HepG2 (cell line): ENCODE data around the gene LIPC. TPM values are rescaled to one million over a fixed set of nuclear protein-coding genes. Genes with fewer than 3 reads are reported as not detected.

Experiments
- ATAC-seq: fragments of 200-7000 bp; cut with Tn5 transposase; 3 replicates; pipeline ENCODE4 v1.9.1; 2020; ENCODE audit warnings: mild to moderate bottlenecking, moderate library complexity
- BruUV-seq: library from RNA; stranded (reverse); fragments of 400-500 nt; replicated peaks from 2 replicates; lab custom pipeline; 2021; lab: Mats Ljungman, UMichigan
- CTCF ChIA-PET: fragments of 300-600 bp; formaldehyde crosslinking; extraction: SDS; loops from one replicate; lab custom pipeline; 2021; ENCODE audit warnings: low total read pairs, inconsistent platforms, low intra/inter-chr PET ratio; lab: Yijun Ruan, JAX
- POLR2A ChIA-PET: fragments of 350-600 bp; sonication (Branson Sonifier 250); formaldehyde crosslinking; loops from one replicate; lab custom pipeline; 2020; ENCODE audit warnings: antibody characterized with exemption, inconsistent platforms; lab: Yijun Ruan, JAX
- DNase-seq: peaks from one replicate; pipeline ENCODE4 v3.0.0-alpha.2; 2015; ENCODE audit warnings: low spot score
- FAIRE-seq: peaks from 3 replicates; lab custom pipeline; 2011; peaks lifted over from hg19 to GRCh38; lab: Jason Lieb, UNC
- H2AFZ ChIP-seq: one replicate; pipeline ENCODE4 v1.6.1; 2011; ENCODE audit warnings: low read length, inconsistent platforms
- H3K27ac ChIP-seq: fragments of 300-600 bp; 3 replicates; pipeline ENCODE4 v1.8.0; 2011; ENCODE audit warnings: mixed run types, mild to moderate bottlenecking, mixed read lengths, low read length, inconsistent platforms; ENCODE audit not compliant: insufficient read depth; ENCODE audit errors: extremely low read length
- H3K27me3 ChIP-seq, 2 experiments: fragments of 200-600 bp in 1 of 2; 2 replicates in 1 of 2; 3 replicates in 1 of 2; pipeline versions ENCODE4 v1.6.0 to v1.8.0; 2011; ENCODE audit warnings: low read length in 2 of 2, mild to moderate bottlenecking in 2 of 2, moderate library complexity in 2 of 2, inconsistent platforms in 1 of 2; ENCODE audit not compliant: insufficient read depth in 2 of 2, control insufficient read depth in 1 of 2
- H3K36me3 ChIP-seq, 2 experiments: fragments of 200-600 bp in 1 of 2; replicated peaks in 1 of 2; 2 replicates in 1 of 2; 3 replicates in 1 of 2; pipeline versions ENCODE4 v1.5.1 to v1.8.0; 2011; ENCODE audit warnings: low read length in 2 of 2, inconsistent platforms in 1 of 2; ENCODE audit not compliant: insufficient read depth in 2 of 2, control insufficient read depth in 1 of 2
- H3K4me1 ChIP-seq: 2 replicates; pipeline ENCODE4 v1.5.1; 2012; ENCODE audit warnings: low read length, inconsistent platforms; ENCODE audit not compliant: insufficient read depth
- H3K4me2 ChIP-seq: 2 replicates; pipeline ENCODE4 v1.6.0; 2011; ENCODE audit warnings: low read depth, low read length, inconsistent platforms
- H3K4me3 ChIP-seq, 3 experiments: fragments of 200-600 bp in 1 of 3; sonication (generic), shearing (Covaris generic) in 1 of 3; replicated peaks in 1 of 3; 2 replicates each; pipeline ENCODE4 v1.5.1; 2011 to 2016; ENCODE audit warnings: low read length in 3 of 3, inconsistent platforms in 2 of 3, low read depth in 2 of 3, mild to moderate bottlenecking in 2 of 3, control low read depth in 1 of 3, mixed read lengths in 1 of 3; ENCODE audit not compliant: insufficient read depth in 1 of 3
- H3K79me2 ChIP-seq: one replicate; pipeline ENCODE4 v1.6.1; 2011; ENCODE audit warnings: low read length, inconsistent platforms; ENCODE audit not compliant: insufficient read depth
- H3K9ac ChIP-seq: 2 replicates; pipeline ENCODE4 v1.6.0; 2011; ENCODE audit warnings: mild to moderate bottlenecking, low read depth, low read length, inconsistent platforms; ENCODE audit not compliant: insufficient read depth
- H3K9me3 ChIP-seq: 2 replicates; pipeline ENCODE4 v1.5.1; 2012; ENCODE audit warnings: mild to moderate bottlenecking, low read length
- H4K20me1 ChIP-seq: 2 replicates; pipeline ENCODE4 v1.6.0; 2011; ENCODE audit warnings: inconsistent platforms, mild to moderate bottlenecking, low read length, moderate library complexity; ENCODE audit not compliant: insufficient read depth
- DR1 ChIP-seq: sonication (generic); formaldehyde crosslinking; IDR thresholded peaks from 2 replicates; pipeline ENCODE4 v1.8.0; 2021; ENCODE audit warnings: mild to moderate bottlenecking, missing genetic modification reagents, inconsistent platforms
- KLF15 ChIP-seq: sonication (generic); formaldehyde crosslinking; IDR thresholded peaks from 2 replicates; pipeline ENCODE4 v1.8.1; 2023; ENCODE audit warnings: borderline replicate concordance, mild to moderate bottlenecking, inconsistent platforms, missing genetic modification reagents, mixed read lengths
- KLF6 ChIP-seq: IDR thresholded peaks from 2 replicates; pipeline ENCODE4 v1.8.0; 2016; ENCODE audit warnings: missing biosample characterization, missing genetic modification reagents
- RFXAP ChIP-seq: sonication (generic); formaldehyde crosslinking; IDR thresholded peaks from 2 replicates; pipeline ENCODE4 v1.4.0; 2020; ENCODE audit warnings: missing genetic modification reagents, borderline replicate concordance
- SIX4 ChIP-seq: sonication (generic); formaldehyde crosslinking; IDR thresholded peaks from 2 replicates; pipeline ENCODE4 v1.4.0; 2020; ENCODE audit warnings: missing genetic modification reagents
- TBL1XR1 ChIP-seq: fragments of 150-350 bp; IDR thresholded peaks from 2 replicates; pipeline ENCODE4 v1.6.1; 2014; ENCODE audit warnings: borderline replicate concordance, low read length; ENCODE audit not compliant: partially characterized antibody
- XBP1 ChIP-seq: sonication (generic); formaldehyde crosslinking; IDR thresholded peaks from 2 replicates; pipeline ENCODE4 v1.5.0; 2020; ENCODE audit warnings: missing genetic modification reagents
- ZFP90 ChIP-seq: sonication (generic); formaldehyde crosslinking; IDR thresholded peaks from 2 replicates; pipeline ENCODE4 v1.8.0; 2022; ENCODE audit warnings: missing genetic modification reagents, mild to moderate bottlenecking, inconsistent platforms, borderline replicate concordance
- ZMYM2 ChIP-seq: sonication (generic); formaldehyde crosslinking; IDR thresholded peaks from 2 replicates; pipeline ENCODE4 v1.8.0; 2022; ENCODE audit warnings: mild to moderate bottlenecking, missing genetic modification reagents
- ZMYM4 ChIP-seq: sonication (generic); formaldehyde crosslinking; IDR thresholded peaks from 2 replicates; pipeline ENCODE4 v1.8.1; 2023; ENCODE audit warnings: mild to moderate bottlenecking, missing genetic modification reagents
- WGBS: methylation state at CpG from one replicate; pipeline ENCODE4 v1.1.6; 2017; ENCODE audit warnings: low lambda C conversion rate; 5-methylcytosine and 5-hydroxymethylcytosine counted together
- in situ Hi-C: cut with HindIII; loops from 2 replicates; pipeline ENCODE4 v1.10.0; 2017; ENCODE audit warnings: low pct_unique_long_range_greater_than_20kb; ENCODE audit not compliant: extremely low pct_ligation_motif_present
- intact Hi-C: fragments of 100-400 bp; cut with micrococcal nuclease; formaldehyde crosslinking; loops from one replicate; pipeline ENCODE4 v1.10.0; 2022; ENCODE audit not compliant: unreplicated experiment
- polyA plus RNA-seq, 8 experiments: library from polyadenylated mRNA; depleted of rRNA in 3 of 8; stranded (reverse) in 7 of 8; unstranded in 1 of 8; fragments of >200 nt; fragmentation: Illumina TruSeq in 4 of 8; extraction: Trizol in 4 of 8; gene quantifications; 2 replicates each; pipeline versions ENCODE4 v1.2.1 to v1.2.3, GENCODE V29; 2011 to 2016; ENCODE audit warnings: low read depth in 4 of 8, missing spikeins in 1 of 8, mixed read lengths in 1 of 8; ENCODE audit not compliant: insufficient read depth in 1 of 8
- total RNA-seq, 5 experiments: library from RNA; depleted of rRNA; stranded (reverse); fragments of >200 nt; fragmentation: Illumina TruSeq; extraction: Trizol; gene quantifications; 2 replicates each; pipeline ENCODE4 v1.2.3, GENCODE V29; 2016; ENCODE audit warnings: low read depth in 1 of 5
- TF ChIP-seq, protein P1 (sequence below): sonication (generic); formaldehyde crosslinking; IDR thresholded peaks from 2 replicates; pipeline ENCODE4; 2020; ENCODE audit warnings: missing genetic modification reagents, mild to moderate bottlenecking, borderline replicate concordance
- TF ChIP-seq, protein P2 (sequence below): sonication (generic); formaldehyde crosslinking; conservative IDR thresholded peaks from 2 replicates; pipeline ENCODE4 v1.5.0; 2020; ENCODE audit warnings: missing genetic modification reagents
- TF ChIP-seq, protein P3 (sequence below): sonication (generic); formaldehyde crosslinking; IDR thresholded peaks from 2 replicates; pipeline ENCODE4 v1.5.1; 2020; ENCODE audit warnings: missing genetic modification reagents, mild to moderate bottlenecking, borderline replicate concordance
- TF ChIP-seq, protein P4 (sequence below): sonication (generic); formaldehyde crosslinking; IDR thresholded peaks from 2 replicates; pipeline ENCODE4 v1.5.1; 2020; ENCODE audit warnings: missing genetic modification reagents, mild to moderate bottlenecking, borderline replicate concordance

LIPC gene
- total and polyA plus RNA-seq, 2 of the 13 experiments (the other 11 are each of a cell fraction or from before 2014, with no cell fraction given), result 26.0 to 38.0 TPM

DNA sequence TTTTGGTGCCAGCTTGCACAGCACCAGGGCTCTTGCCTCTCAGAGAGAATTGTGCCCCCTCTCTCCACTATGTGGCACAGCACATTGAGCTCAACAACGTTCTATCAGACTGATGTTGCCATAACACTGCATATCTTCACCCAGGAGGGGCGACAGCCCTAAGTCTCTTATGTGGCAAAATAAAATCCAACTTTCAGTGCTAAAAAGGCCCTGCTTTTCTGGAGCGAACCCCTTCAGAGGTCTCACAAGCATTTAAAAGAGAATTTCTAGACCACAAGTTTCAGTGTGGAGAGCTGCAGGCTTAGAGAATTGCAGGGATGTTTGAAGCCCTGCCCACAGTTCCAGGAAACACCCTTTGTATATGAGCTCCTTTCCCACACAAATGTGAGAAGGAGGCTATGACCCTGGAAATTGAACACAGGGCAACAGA, 85.5 kb downstream of the LIPC start (continued):
- TF ChIP-seq, protein P1, sequence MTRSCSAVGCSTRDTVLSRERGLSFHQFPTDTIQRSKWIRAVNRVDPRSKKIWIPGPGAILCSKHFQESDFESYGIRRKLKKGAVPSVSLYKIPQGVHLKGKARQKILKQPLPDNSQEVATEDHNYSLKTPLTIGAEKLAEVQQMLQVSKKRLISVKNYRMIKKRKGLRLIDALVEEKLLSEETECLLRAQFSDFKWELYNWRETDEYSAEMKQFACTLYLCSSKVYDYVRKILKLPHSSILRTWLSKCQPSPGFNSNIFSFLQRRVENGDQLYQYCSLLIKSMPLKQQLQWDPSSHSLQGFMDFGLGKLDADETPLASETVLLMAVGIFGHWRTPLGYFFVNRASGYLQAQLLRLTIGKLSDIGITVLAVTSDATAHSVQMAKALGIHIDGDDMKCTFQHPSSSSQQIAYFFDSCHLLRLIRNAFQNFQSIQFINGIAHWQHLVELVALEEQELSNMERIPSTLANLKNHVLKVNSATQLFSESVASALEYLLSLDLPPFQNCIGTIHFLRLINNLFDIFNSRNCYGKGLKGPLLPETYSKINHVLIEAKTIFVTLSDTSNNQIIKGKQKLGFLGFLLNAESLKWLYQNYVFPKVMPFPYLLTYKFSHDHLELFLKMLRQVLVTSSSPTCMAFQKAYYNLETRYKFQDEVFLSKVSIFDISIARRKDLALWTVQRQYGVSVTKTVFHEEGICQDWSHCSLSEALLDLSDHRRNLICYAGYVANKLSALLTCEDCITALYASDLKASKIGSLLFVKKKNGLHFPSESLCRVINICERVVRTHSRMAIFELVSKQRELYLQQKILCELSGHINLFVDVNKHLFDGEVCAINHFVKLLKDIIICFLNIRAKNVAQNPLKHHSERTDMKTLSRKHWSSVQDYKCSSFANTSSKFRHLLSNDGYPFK (CRISPR knock-in tag), result no peak
- TF ChIP-seq DR1 (CRISPR knock-in tag), result no peak
- TF ChIP-seq ZMYM4 (CRISPR knock-in tag), result no peak

DNA sequence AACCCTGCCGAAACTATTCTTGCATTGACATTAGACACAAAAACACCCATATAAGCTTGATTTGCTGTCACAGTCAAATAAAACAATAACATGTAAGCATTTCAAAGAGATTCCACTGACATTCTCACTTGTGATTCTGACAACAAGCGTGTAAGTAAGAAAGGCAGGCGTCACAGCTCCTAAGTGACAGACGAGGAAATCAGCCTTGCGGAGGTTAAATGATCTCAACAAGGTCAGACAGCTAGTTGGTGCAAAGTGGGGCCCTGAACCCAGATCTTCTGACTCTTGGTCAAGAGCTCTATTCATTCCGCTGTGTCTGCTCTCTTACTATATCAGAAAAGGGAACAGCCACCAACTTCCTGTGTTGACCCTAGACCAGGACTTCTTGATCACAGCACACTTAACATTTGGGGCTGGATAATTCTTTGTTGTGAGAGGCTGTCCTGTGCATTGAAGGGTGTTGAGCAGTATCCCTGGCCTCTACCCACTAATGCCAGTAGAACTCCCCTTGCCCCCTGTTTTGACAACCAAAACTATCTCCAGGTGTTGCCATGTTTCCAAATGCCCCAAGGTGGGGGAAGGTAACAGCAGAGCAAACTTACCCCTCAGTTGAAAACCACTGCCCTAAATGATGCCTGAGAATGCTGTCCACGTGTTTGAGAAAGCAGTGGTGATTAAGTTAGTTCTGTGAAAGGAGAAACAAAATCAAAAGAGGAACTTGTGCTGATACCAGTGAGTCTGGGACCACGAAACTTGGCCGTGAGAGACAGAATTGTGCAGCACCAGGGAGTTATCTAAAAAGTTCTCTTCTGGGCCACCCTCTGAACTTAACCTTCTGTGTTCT, 86.1 kb downstream of the LIPC start:
- H3K36me3 ChIP-seq, result no peaks in the 10 kb centered on the region
- POLR2A ChIA-PET, result no interaction called here
- in situ Hi-C loops (no loop called here), intact Hi-C loops (no loop called here)
- no peaks in the 10 kb centered on the region for H3K27me3 ChIP-seq
- H3K4me3 ChIP-seq, result no peak overlapping the region
- peak; percentile 21 for FAIRE-seq
- WGBS, result 91% methylated on average over 8 of the region's 9 CpGs
- no peaks in the 10 kb centered on the region for H4K20me1 ChIP-seq
- no peaks in the 10 kb centered on the region for H3K9me3 ChIP-seq
- DNase-seq, result no peak
- H3K4me1 ChIP-seq, result peaks cover 19% of the 10 kb centered on the region
- H3K9ac ChIP-seq, result no peak overlapping the region
- no TSS peak for BruUV-seq
- H3K79me2 ChIP-seq, result no peaks in the 10 kb centered on the region
- no peak overlapping the region for H2AFZ ChIP-seq
- no peak overlapping the region for H3K27ac ChIP-seq
- H3K4me2 ChIP-seq, result no peak overlapping the region
- CTCF ChIA-PET, result no interaction called here
- ATAC-seq, result no peak
- TF ChIP-seq KLF6 (no peak), SIX4 (CRISPR knock-in tag) (no peak), XBP1 (no peak), RFXAP (no peak), KLF15 (CRISPR knock-in tag) (no peak), TBL1XR1 (no peak), ZMYM2 (CRISPR knock-in tag) (no peak), ZFP90 (no peak)
- TF ChIP-seq, protein P2, sequence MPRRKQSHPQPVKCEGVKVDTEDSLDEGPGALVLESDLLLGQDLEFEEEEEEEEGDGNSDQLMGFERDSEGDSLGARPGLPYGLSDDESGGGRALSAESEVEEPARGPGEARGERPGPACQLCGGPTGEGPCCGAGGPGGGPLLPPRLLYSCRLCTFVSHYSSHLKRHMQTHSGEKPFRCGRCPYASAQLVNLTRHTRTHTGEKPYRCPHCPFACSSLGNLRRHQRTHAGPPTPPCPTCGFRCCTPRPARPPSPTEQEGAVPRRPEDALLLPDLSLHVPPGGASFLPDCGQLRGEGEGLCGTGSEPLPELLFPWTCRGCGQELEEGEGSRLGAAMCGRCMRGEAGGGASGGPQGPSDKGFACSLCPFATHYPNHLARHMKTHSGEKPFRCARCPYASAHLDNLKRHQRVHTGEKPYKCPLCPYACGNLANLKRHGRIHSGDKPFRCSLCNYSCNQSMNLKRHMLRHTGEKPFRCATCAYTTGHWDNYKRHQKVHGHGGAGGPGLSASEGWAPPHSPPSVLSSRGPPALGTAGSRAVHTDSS (CRISPR knock-in tag), result no peak
- TF ChIP-seq, protein P3, sequence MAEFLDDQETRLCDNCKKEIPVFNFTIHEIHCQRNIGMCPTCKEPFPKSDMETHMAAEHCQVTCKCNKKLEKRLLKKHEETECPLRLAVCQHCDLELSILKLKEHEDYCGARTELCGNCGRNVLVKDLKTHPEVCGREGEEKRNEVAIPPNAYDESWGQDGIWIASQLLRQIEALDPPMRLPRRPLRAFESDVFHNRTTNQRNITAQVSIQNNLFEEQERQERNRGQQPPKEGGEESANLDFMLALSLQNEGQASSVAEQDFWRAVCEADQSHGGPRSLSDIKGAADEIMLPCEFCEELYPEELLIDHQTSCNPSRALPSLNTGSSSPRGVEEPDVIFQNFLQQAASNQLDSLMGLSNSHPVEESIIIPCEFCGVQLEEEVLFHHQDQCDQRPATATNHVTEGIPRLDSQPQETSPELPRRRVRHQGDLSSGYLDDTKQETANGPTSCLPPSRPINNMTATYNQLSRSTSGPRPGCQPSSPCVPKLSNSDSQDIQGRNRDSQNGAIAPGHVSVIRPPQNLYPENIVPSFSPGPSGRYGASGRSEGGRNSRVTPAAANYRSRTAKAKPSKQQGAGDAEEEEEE (CRISPR knock-in tag), result no peak
- TF ChIP-seq, protein P4, sequence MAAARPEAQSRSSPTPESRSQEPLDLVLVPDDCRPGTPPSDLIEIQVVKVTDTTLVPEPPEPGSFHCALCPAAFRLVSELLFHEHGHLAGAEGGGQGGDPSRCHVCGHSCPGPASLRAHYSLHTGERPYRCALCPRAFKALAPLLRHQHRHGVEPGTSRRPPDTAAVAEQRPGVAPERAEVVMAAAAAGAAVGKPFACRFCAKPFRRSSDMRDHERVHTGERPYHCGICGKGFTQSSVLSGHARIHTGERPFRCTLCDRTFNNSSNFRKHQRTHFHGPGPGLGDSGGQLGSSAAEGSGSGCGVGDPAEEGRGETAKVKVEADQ (CRISPR knock-in tag), result no peak
